IMR-90 (cell line): ENCODE data around the gene SLAMF1. TPM values are rescaled to one million over a fixed set of nuclear protein-coding genes. Genes with fewer than 3 reads are reported as not detected.

Source experiments
- ATAC-seq: fragments of 200-7000 bp; cut with Tn5 transposase; 2 replicates; pipeline ENCODE4 v1.9.1; 2020; ENCODE audit warnings: low read depth, mild to moderate bottlenecking, moderate library complexity
- BruUV-seq: library from RNA; stranded (reverse); fragments of 400-500 nt; replicated peaks from 2 replicates; lab custom pipeline; 2021; lab: Mats Ljungman, UMichigan
- CTCF ChIA-PET: fragments of 300-600 bp; formaldehyde crosslinking; extraction: SDS; loops from one replicate; lab custom pipeline; 2021; ENCODE audit warnings: antibody characterized with exemption; lab: Yijun Ruan, JAX
- POLR2A ChIA-PET: fragments of 300-600 bp; sonication (Branson Sonifier 250); formaldehyde crosslinking; loops from one replicate; lab custom pipeline; 2022; ENCODE audit warnings: antibody characterized with exemption; ENCODE audit not compliant: unreplicated experiment; lab: Charles Lee
- DNase-seq: peaks from one replicate; pipeline ENCODE4 v3.0.0; 2013
- H2AFZ ChIP-seq: replicated peaks from 2 replicates; pipeline ENCODE3; 2013; ENCODE audit warnings: low read length, mild to moderate bottlenecking; ENCODE audit not compliant: poor library complexity
- H2AK5ac ChIP-seq: 2 replicates; pipeline ENCODE4 v1.6.1; 2013; ENCODE audit warnings: low read depth, low read length, inconsistent platforms
- H2AK9ac ChIP-seq: replicated peaks from 2 replicates; pipeline ENCODE3; 2013; ENCODE audit warnings: mild to moderate bottlenecking, low read depth, low read length, moderate library complexity; ENCODE audit not compliant: poor library complexity
- H2BK120ac ChIP-seq: 2 replicates; pipeline ENCODE4 v1.6.1; 2013; ENCODE audit warnings: low read depth, low read length, inconsistent platforms
- H2BK15ac ChIP-seq: 3 replicates; pipeline ENCODE4 v1.6.1; 2013; ENCODE audit warnings: low read depth, low read length, inconsistent platforms
- H2BK20ac ChIP-seq: 2 replicates; pipeline ENCODE4 v1.6.1; 2013; ENCODE audit warnings: low read depth, mild to moderate bottlenecking, inconsistent platforms, low read length, moderate library complexity
- H2BK5ac ChIP-seq: 2 replicates; pipeline ENCODE4 v1.6.1; 2013; ENCODE audit warnings: mild to moderate bottlenecking, low read depth, low read length, inconsistent platforms; ENCODE audit not compliant: poor library complexity, severe bottlenecking
- H3K14ac ChIP-seq: replicated peaks from 2 replicates; pipeline ENCODE4 v1.6.1; 2013; ENCODE audit warnings: low read depth, low read length, inconsistent platforms
- H3K18ac ChIP-seq: 2 replicates; pipeline ENCODE4 v1.6.1; 2013; ENCODE audit warnings: low read depth, low read length, control low read depth
- H3K23ac ChIP-seq: 2 replicates; pipeline ENCODE4 v1.6.1; 2013; ENCODE audit warnings: low read depth, low read length, inconsistent platforms
- H3K27ac ChIP-seq: 2 replicates; pipeline ENCODE4 v1.5.1; 2013; ENCODE audit warnings: mild to moderate bottlenecking, control low read depth, low read length; ENCODE audit not compliant: insufficient read depth
- H3K27me3 ChIP-seq: 2 replicates; pipeline ENCODE4 v1.6.1; 2013; ENCODE audit warnings: low read length; ENCODE audit not compliant: control insufficient read depth, insufficient read depth
- H3K36me3 ChIP-seq: 2 replicates; pipeline ENCODE4 v1.6.1; 2013; ENCODE audit warnings: low read length, mixed read lengths; ENCODE audit not compliant: control insufficient read depth, insufficient read depth
- H3K4ac ChIP-seq: 2 replicates; pipeline ENCODE4 v1.6.1; 2013; ENCODE audit warnings: low read depth, low read length, inconsistent platforms
- H3K4me1 ChIP-seq: 2 replicates; pipeline ENCODE4 v1.6.1; 2013; ENCODE audit warnings: low read length, mixed read lengths; ENCODE audit not compliant: control insufficient read depth, insufficient read depth
- H3K4me2 ChIP-seq: 2 replicates; pipeline ENCODE4 v1.6.1; 2013; ENCODE audit warnings: low read depth, mild to moderate bottlenecking, control low read depth, low read length, moderate library complexity
- H3K4me3 ChIP-seq: 2 replicates; pipeline ENCODE4 v1.5.1; 2013; ENCODE audit warnings: low read depth, mild to moderate bottlenecking, control low read depth, low read length, moderate library complexity; ENCODE audit not compliant: insufficient read depth
- H3K56ac ChIP-seq: 2 replicates; pipeline ENCODE4 v1.6.1; 2013; ENCODE audit warnings: low read length, inconsistent platforms; ENCODE audit not compliant: insufficient read depth; ENCODE audit errors: extremely low read depth
- H3K79me1 ChIP-seq, 2 experiments: 2 replicates each; pipeline ENCODE4 v1.6.1; 2013; ENCODE audit warnings: low read length in 2 of 2, inconsistent platforms in 1 of 2, low read depth in 1 of 2
- H3K9ac ChIP-seq: 2 replicates; pipeline ENCODE4 v1.6.1; 2013; ENCODE audit warnings: low read depth, low read length, control low read depth
- H3K9me1 ChIP-seq: 2 replicates; pipeline ENCODE4 v1.6.1; 2013; ENCODE audit warnings: low read length, inconsistent platforms; ENCODE audit not compliant: insufficient read depth
- H3K9me3 ChIP-seq: 2 replicates; pipeline ENCODE4 v1.6.1; 2013; ENCODE audit warnings: low read length; ENCODE audit not compliant: control insufficient read depth, insufficient read depth
- H4K20me1 ChIP-seq: 2 replicates; pipeline ENCODE4 v1.6.1; 2013; ENCODE audit warnings: low read length, inconsistent platforms; ENCODE audit not compliant: insufficient read depth
- H4K5ac ChIP-seq: 2 replicates; pipeline ENCODE4 v1.6.1; 2013; ENCODE audit warnings: mild to moderate bottlenecking, low read depth, low read length, control low read depth
- H4K8ac ChIP-seq, 2 experiments: 2 replicates each; pipeline ENCODE4 v1.6.1; 2013; ENCODE audit warnings: low read depth in 2 of 2, low read length in 2 of 2, control low read depth in 1 of 2, inconsistent platforms in 1 of 2
- H4K91ac ChIP-seq: 2 replicates; pipeline ENCODE4 v1.6.1; 2013; ENCODE audit warnings: low read depth, low read length, inconsistent platforms; ENCODE audit not compliant: insufficient read depth
- FOS ChIP-seq: fragments of 150-350 bp; IDR thresholded peaks from 2 replicates; pipeline ENCODE4 v1.6.1; 2016; ENCODE audit warnings: low read depth, low read length
- WGBS, 2 experiments: methylation state at CpG; one replicate each; pipeline versions ENCODE4 v1.1.5 to v1.1.7; 2013; ENCODE audit warnings: missing lambda C conversion rate in 2 of 2; ENCODE audit not compliant: insufficient read length in 1 of 2; ENCODE audit errors: extremely low coverage in 2 of 2; 5-methylcytosine and 5-hydroxymethylcytosine counted together
- dilution Hi-C: fragments of 300-500 bp; cut with HindIII; formaldehyde crosslinking; loops from one replicate; pipeline ENCODE4 v1.14.3; 2018; ENCODE audit warnings: low sequenced_read_pairs; ENCODE audit not compliant: unreplicated experiment
- in situ Hi-C: fragments of 300-500 bp; cut with MboI; formaldehyde crosslinking; loops from 3 replicates; pipeline ENCODE4 v1.14.3; 2019; ENCODE audit warnings: low sequenced_read_pairs, inconsistent platforms, mixed read lengths
- intact Hi-C: fragments of 100-400 bp; cut with micrococcal nuclease; formaldehyde crosslinking; loops from 2 replicates; pipeline ENCODE4 v1.10.0; 2022
- polyA plus RNA-seq, 3 experiments: library from polyadenylated mRNA; depleted of rRNA; stranded (reverse); fragments of >200 nt; gene quantifications; 2 replicates each; pipeline ENCODE4 v1.2.3, GENCODE V29; 2012; ENCODE audit warnings: low replicate concordance in 1 of 3
- total RNA-seq: library from RNA; depleted of rRNA; stranded (reverse); fragments of >200 nt; gene quantifications from 2 replicates; pipeline ENCODE4 v1.2.3, GENCODE V29; 2012

SLAMF1 gene
- total and polyA plus RNA-seq, 2 of the 4 experiments (the other 2 are of a cell fraction): not detected

- ATAC-seq (no peak), DNase-seq (no peak)
- Histone ChIP-seq H3K79me1 (no peaks in the 10 kb centered on the region), H4K8ac (no peak overlapping the region), H3K9me3 (no peaks in the 10 kb centered on the region), H3K27me3 (no peaks in the 10 kb centered on the region; the same call in 1 of the 2 replicates), H3K4me3 (no peak overlapping the region), H4K20me1 (no peaks in the 10 kb centered on the region), H3K4me1 (no peaks in the 10 kb centered on the region), H2BK120ac (no peak overlapping the region), H2BK15ac (no peak overlapping the region), H2AK9ac (no peak overlapping the region), H3K9me1 (no peaks in the 10 kb centered on the region), H3K4me2 (no peak overlapping the region), H4K5ac (no peak overlapping the region), H2AK5ac (no peak overlapping the region), H2BK20ac (no peak overlapping the region), H2BK5ac (no peak overlapping the region), H2AFZ (no peak overlapping the region), H3K9ac (no peak overlapping the region), H3K14ac (no peak overlapping the region), H3K27ac (no peak overlapping the region), H3K36me3 (no peaks in the 10 kb centered on the region), H4K91ac (no peak overlapping the region), H3K23ac (no peak overlapping the region), H3K18ac (no peak overlapping the region), H3K56ac (no peak overlapping the region), H3K4ac (no peak overlapping the region)
- dilution Hi-C loops: no loop called here
- in situ Hi-C loops: no loop called here
- ChIA-PET CTCF (interaction anchor here (0.8 kb wide), 2 partner anchors 9 to 17 kb away, joined by 3 read pairs; no protein-coding TSS in a partner anchor), POLR2A (no interaction called here)
- intact Hi-C loops: no loop called here
- TF ChIP-seq FOS: no peak
- WGBS, 2 experiments: 60% methylated on average over 1 of the region's 1 CpG; no CpG with 5 or more reads in 1 of the 2 experiments
- no TSS peak for BruUV-seq
Observed at GRCh38 chr1:160646180-160646579, 664 bp downstream of the SLAMF1 start.
